HG02588 (cell line): Measurements from ENCODE around the gene HIVEP2.
A peak's percentile ranks its signal among the peaks of the same experiment; 100 is the strongest.

ENCODE experiments used
- ATAC-seq: cut with Tn5 transposase; IDR thresholded peaks from one replicate; pipeline ENCODE4 v1.9.1; 2021; ENCODE audit warnings: mild to moderate bottlenecking, moderate library complexity; ENCODE audit not compliant: unreplicated experiment

HIVEP2 gene

GRCh38 chr6:142926177-142926493, 18.8 kb downstream of the HIVEP2 start:
- ATAC-seq = no peak

- no peak for ATAC-seq
Measured at GRCh38 chr6:142925575-142926110, 19.3 kb downstream of the HIVEP2 start.

GRCh38 chr6:142918339-142919042, 26.5 kb downstream of the HIVEP2 start:
- no peak for ATAC-seq

- ATAC-seq = no peak
Measured at GRCh38 chr6:142916881-142917280, 28.1 kb downstream of the HIVEP2 start.

- ATAC-seq = no peak
Measured at GRCh38 chr6:142914937-142915697, 29.9 kb downstream of the HIVEP2 start.

- no peak for ATAC-seq
Measured at GRCh38 chr6:142914369-142914768, 30.6 kb downstream of the HIVEP2 start.

GRCh38 chr6:142913511-142914047, 31.4 kb downstream of the HIVEP2 start:
- peak; percentile 95 for ATAC-seq

GRCh38 chr6:142913036-142913510, 31.9 kb downstream of the HIVEP2 start:
- peak; percentile 60 for ATAC-seq

- ATAC-seq = no peak
Measured at GRCh38 chr6:142912125-142912524, 32.9 kb downstream of the HIVEP2 start.

- no peak for ATAC-seq
Measured at GRCh38 chr6:142911430-142911829, 33.5 kb downstream of the HIVEP2 start.

GRCh38 chr6:142909686-142910085, 35.3 kb downstream of the HIVEP2 start:
- no peak for ATAC-seq

- no peak for ATAC-seq
Measured at GRCh38 chr6:142908235-142908634, 36.7 kb downstream of the HIVEP2 start.

GRCh38 chr6:142907544-142907943, 37.4 kb downstream of the HIVEP2 start:
- peak; percentile 0 for ATAC-seq

- ATAC-seq = peak; percentile 62
Measured at GRCh38 chr6:142906945-142907470, 38.0 kb downstream of the HIVEP2 start.

- no peak for ATAC-seq
Measured at GRCh38 chr6:142903812-142904211, 41.2 kb downstream of the HIVEP2 start.

- ATAC-seq = peak; percentile 89
Measured at GRCh38 chr6:142902636-142903053, 42.3 kb downstream of the HIVEP2 start.

- no peak for ATAC-seq
Measured at GRCh38 chr6:142901611-142902010, 43.4 kb downstream of the HIVEP2 start.

GRCh38 chr6:142900227-142900971, 44.6 kb downstream of the HIVEP2 start:
- no peak for ATAC-seq

GRCh38 chr6:142898927-142899895, 45.8 kb downstream of the HIVEP2 start:
- no peak for ATAC-seq

GRCh38 chr6:142897659-142898058, 47.3 kb downstream of the HIVEP2 start:
- ATAC-seq = no peak
